Common myeloid progenitor, CD34-positive (primary cell): ENCODE results near the gene ULK3.
A peak's percentile ranks its signal among the peaks of the same experiment; 100 is the strongest.

Source experiments
- CTCF ChIA-PET: fragments of 350-600 bp; sonication (Branson Sonifier 250); formaldehyde crosslinking; loops from one replicate; lab custom pipeline; 2021; ENCODE audit warnings: antibody characterized with exemption; lab: Charles Lee
- POLR2A ChIA-PET: fragments of 350-600 bp; sonication (Branson Sonifier 250); formaldehyde crosslinking; loops from one replicate; lab custom pipeline; 2021; ENCODE audit warnings: antibody characterized with exemption; lab: Charles Lee
- DNase-seq, 3 donors: peaks; one replicate each; pipeline versions ENCODE4 v3.0.0 to v3.0.0-alpha.2; 2013
- H3K27ac ChIP-seq, 2 experiments: 1 replicate in 1 of 2; 2 replicates in 1 of 2; pipeline ENCODE4 v1.7.0; 2013; ENCODE audit warnings: inconsistent platforms in 2 of 2, low read length in 2 of 2, mild to moderate bottlenecking in 2 of 2, low read depth in 1 of 2, moderate library complexity in 1 of 2; ENCODE audit not compliant: severe bottlenecking in 2 of 2, insufficient read depth in 1 of 2, poor library complexity in 1 of 2
- H3K27me3 ChIP-seq, 5 experiments: replicated peaks in 2 of 5; 1 replicate in 3 of 5; 2 replicates in 2 of 5; pipeline versions ENCODE4 v1.6.1 to v1.7.0; 2013; ENCODE audit warnings: low read length in 4 of 5, mild to moderate bottlenecking in 2 of 5, moderate library complexity in 2 of 5, inconsistent platforms in 1 of 5; ENCODE audit not compliant: insufficient read depth in 5 of 5, control insufficient read depth in 4 of 5
- H3K36me3 ChIP-seq, 4 experiments: 1 replicate in 2 of 4; 2 replicates in 2 of 4; pipeline versions ENCODE4 v1.6.1 to v1.7.0; 2013; ENCODE audit warnings: low read length in 3 of 4, control low read depth in 1 of 4, mild to moderate bottlenecking in 1 of 4; ENCODE audit not compliant: control insufficient read depth in 4 of 4, insufficient read depth in 4 of 4
- H3K4me1 ChIP-seq, 4 experiments: 1 replicate in 3 of 4; 2 replicates in 1 of 4; pipeline versions ENCODE4 v1.6.1 to v1.7.1; 2013; ENCODE audit warnings: low read length in 3 of 4, mild to moderate bottlenecking in 3 of 4, control low read depth in 1 of 4, inconsistent platforms in 1 of 4, moderate library complexity in 1 of 4; ENCODE audit not compliant: control insufficient read depth in 4 of 4, insufficient read depth in 4 of 4; ENCODE audit errors: control extremely low read depth in 1 of 4
- H3K4me3 ChIP-seq, 7 experiments: 1 replicate in 4 of 7; 2 replicates in 3 of 7; pipeline versions ENCODE4 v1.5.1 to v1.7.0; 2013; ENCODE audit warnings: mild to moderate bottlenecking in 7 of 7, low read length in 6 of 7, moderate library complexity in 6 of 7, inconsistent platforms in 2 of 7, low read depth in 2 of 7, control low read depth in 1 of 7; ENCODE audit not compliant: insufficient read depth in 4 of 7, control insufficient read depth in 1 of 7; ENCODE audit errors: extremely low read depth in 1 of 7
- H3K9me3 ChIP-seq, 5 experiments: 1 replicate in 4 of 5; 2 replicates in 1 of 5; pipeline versions ENCODE4 v1.6.1 to v1.7.1; 2013; ENCODE audit warnings: low read length in 4 of 5, mild to moderate bottlenecking in 2 of 5, inconsistent platforms in 1 of 5, low read depth in 1 of 5, moderate library complexity in 1 of 5; ENCODE audit not compliant: control insufficient read depth in 4 of 5, insufficient read depth in 2 of 5; ENCODE audit errors: control extremely low read depth in 1 of 5
- WGBS: methylation state at CpG from one replicate; pipeline ENCODE4 v1.1.5; 2013; ENCODE audit not compliant: insufficient coverage; 5-methylcytosine and 5-hydroxymethylcytosine counted together

The ULK3 gene

GRCh38 chr15:74800559-74801094, 42.3 kb downstream of the ULK3 start:
- H3K4me1 ChIP-seq = peaks cover 8 to 41% (median 38%) of the 10 kb centered on the region in 4 experiments
- DNase-seq = no peak
- peaks cover 17 to 79% (median 49%) of the 10 kb centered on the region in 4 experiments for H3K36me3 ChIP-seq

GRCh38 chr15:74799856-74800558, 42.9 kb downstream of the ULK3 start:
- Histone ChIP-seq H3K27ac (peak overlapping the region; percentile 33 to 56), H3K9me3 (no peaks in the 10 kb centered on the region), H3K4me1 (peaks cover 11 to 47% (median 43%) of the 10 kb centered on the region in 4 experiments), H3K27me3 (no peaks in the 10 kb centered on the region), H3K4me3 (no peak overlapping the region), H3K36me3 (peaks cover 16 to 82% (median 49%) of the 10 kb centered on the region in 4 experiments)
- DNase-seq = peak; percentile 83 to 90 (median 86)
- ChIA-PET POLR2A (interaction anchor here (0.7 to 1.7 kb wide), 6 partner anchors 10 to 30 kb away, joined by 3 to 8 read pairs (median 4); partner anchors contain the start of gene CSK), CTCF (interaction anchor here (0.7 to 20.4 kb wide), 17 partner anchors 11 to 409 kb away, joined by 3 to 1027 read pairs (median 5); partner anchors contain the start of genes CSK and ULK3)
- 42% methylated on average over 18 of the region's 18 CpGs for WGBS

More at GRCh38 chr15:74800559-74801094, 42.3 kb downstream of the ULK3 start:
- Histone ChIP-seq H3K27ac (no peak overlapping the region), H3K27me3 (no peaks in the 10 kb centered on the region), H3K4me3 (no peak overlapping the region), H3K9me3 (no peaks in the 10 kb centered on the region)
- WGBS = 89% methylated on average over 12 of the region's 20 CpGs
- CTCF ChIA-PET = interaction anchor here (1.2 to 20.4 kb wide), 8 partner anchors 12 to 167 kb away, joined by 3 to 1027 read pairs (median 7); partner anchors contain the start of gene CSK
- POLR2A ChIA-PET = interaction anchor here (1.0 to 1.7 kb wide), 4 partner anchors 11 to 30 kb away, joined by 3 to 8 read pairs (median 4); partner anchors contain the start of gene CSK

GRCh38 chr15:74799255-74799855, 43.6 kb downstream of the ULK3 start:
- no peak for DNase-seq
- Histone ChIP-seq H3K4me3 (no peak overlapping the region), H3K36me3 (peaks cover 15 to 84% (median 46%) of the 10 kb centered on the region in 4 experiments), H3K9me3 (no peaks in the 10 kb centered on the region), H3K27ac (peak overlapping the region; percentile 33 to 56), H3K4me1 (peaks cover 11 to 54% (median 49%) of the 10 kb centered on the region in 4 experiments), H3K27me3 (no peaks in the 10 kb centered on the region)
- WGBS = 91% methylated on average over 15 of the region's 16 CpGs
- CTCF ChIA-PET = interaction anchor here (0.7 to 20.4 kb wide), 17 partner anchors 10 to 410 kb away, joined by 3 to 1027 read pairs (median 5); partner anchors contain the start of genes CSK and ULK3
- POLR2A ChIA-PET = interaction anchor here (0.7 to 1.7 kb wide), 7 partner anchors 9 to 29 kb away, joined by 3 to 10 read pairs (median 4); partner anchors contain the start of gene CSK

GRCh38 chr15:74798388-74799254, 44.3 kb downstream of the ULK3 start:
- DNase-seq = no peak
- POLR2A ChIA-PET = interaction anchor here (1.3 to 1.7 kb wide), 3 partner anchors 15 to 28 kb away, joined by 3 to 10 read pairs (median 8); partner anchors contain the start of gene CSK
- CTCF ChIA-PET = interaction anchor here (0.9 to 20.4 kb wide), 13 partner anchors 10 to 411 kb away, joined by 3 to 1027 read pairs (median 7); partner anchors contain the start of genes CSK and ULK3
- H3K4me3 ChIP-seq = no peak overlapping the region
- H3K9me3 ChIP-seq = no peaks in the 10 kb centered on the region
- peaks cover 15 to 79% (median 41%) of the 10 kb centered on the region in 4 experiments for H3K36me3 ChIP-seq
- H3K4me1 ChIP-seq = peaks cover 11 to 58% (median 53%) of the 10 kb centered on the region in 4 experiments
- peak overlapping the region; percentile 33 to 64 for H3K27ac ChIP-seq
- 72% methylated on average over 25 of the region's 25 CpGs for WGBS
- H3K27me3 ChIP-seq = no peaks in the 10 kb centered on the region

- Histone ChIP-seq H3K27me3 (no peaks in the 10 kb centered on the region), H3K4me1 (peaks cover 26 to 84% (median 78%) of the 10 kb centered on the region in 4 experiments), H3K27ac (peak overlapping the region in 1 of 2 experiments; percentile 52), H3K9me3 (no peaks in the 10 kb centered on the region), H3K36me3 (peaks cover 7 to 71% (median 23%) of the 10 kb centered on the region in 4 experiments), H3K4me3 (no peak overlapping the region)
- ChIA-PET CTCF (interaction anchor here (1.0 to 20.4 kb wide), 6 partner anchors 9 to 180 kb away, joined by 3 to 1027 read pairs (median 18); partner anchors contain the start of gene CSK), POLR2A (no interaction called here)
- DNase-seq = no peak
- WGBS = 95% methylated on average over 9 of the region's 14 CpGs
These were observed 46.9 kb downstream of the ULK3 start for GRCh38 chr15:74795966-74796625.
